Spinal cord (tissue), 10 donors: Measurements from ENCODE around the gene NRAP. TPM values are rescaled to one million over a fixed set of nuclear protein-coding genes. Genes with fewer than 3 reads are reported as not detected.

Experiments
- DNase-seq, 6 donors: peaks; one replicate each; pipeline versions ENCODE4 v3.0.0 to v3.0.0-alpha.2; 2013 to 2015; ENCODE audit warnings: low spot score in 6 of 6, low read depth in 4 of 6
- H3K27ac ChIP-seq: one replicate; pipeline ENCODE4 v1.5.1; 2013; ENCODE audit warnings: low read depth, low read length, control low read depth
- H3K27me3 ChIP-seq: one replicate; pipeline ENCODE4 v1.6.1; 2013; ENCODE audit warnings: low read length; ENCODE audit not compliant: control insufficient read depth, insufficient read depth
- H3K36me3 ChIP-seq: one replicate; pipeline ENCODE4 v1.6.1; 2013; ENCODE audit warnings: low read length; ENCODE audit not compliant: control insufficient read depth, insufficient read depth
- H3K4me1 ChIP-seq: one replicate; pipeline ENCODE4 v1.6.1; 2013; ENCODE audit warnings: low read length; ENCODE audit not compliant: control insufficient read depth, insufficient read depth
- H3K4me3 ChIP-seq: one replicate; pipeline ENCODE4 v1.5.1; 2013; ENCODE audit warnings: low read depth, low read length, control low read depth
- H3K9me3 ChIP-seq: one replicate; pipeline ENCODE4 v1.6.1; 2013; ENCODE audit warnings: low read length; ENCODE audit not compliant: control insufficient read depth, insufficient read depth
- WGBS: methylation state at CpG from one replicate; pipeline ENCODE4 v1.1.5; 2013; ENCODE audit warnings: missing lambda C conversion rate; ENCODE audit not compliant: insufficient coverage; 5-methylcytosine and 5-hydroxymethylcytosine counted together
- polyA plus RNA-seq, 2 donors: library from polyadenylated mRNA; unstranded; fragments of 120-200 nt; gene quantifications; one replicate each; pipeline ENCODE4 v1.2.1, GENCODE V29; 2013; ENCODE audit not compliant: insufficient read length in 2 of 2
- total RNA-seq, 2 donors: library from RNA; depleted of rRNA in 1 of 2; stranded (reverse); fragments of 120-200 nt in 1 of 2; fragments of >200 nt in 1 of 2; gene quantifications; one replicate each; pipeline versions ENCODE4 v1.2.3 to v1.2.4, GENCODE V29; 2013 to 2014
- donor health status: healthy.

NRAP gene
- total and polyA plus RNA-seq, 4 donors, result under 0.01 to 0.11 (median 0.09) TPM

- Histone ChIP-seq H3K27ac (no peak overlapping the region), H3K4me1 (no peaks in the 10 kb centered on the region), H3K27me3 (no peaks in the 10 kb centered on the region), H3K9me3 (no peaks in the 10 kb centered on the region), H3K4me3 (no peak overlapping the region), H3K36me3 (no peaks in the 10 kb centered on the region)
- no peak for DNase-seq
- whole genome bisulfite sequencing, result 76% methylated on average over 3 of the region's 5 CpGs
Observed at GRCh38 chr10:113626809-113627355, 37.0 kb downstream of the NRAP start.

GRCh38 chr10:113625461-113626186 is 38.2 kb downstream of the NRAP start:
- no peaks in the 10 kb centered on the region for H3K36me3 ChIP-seq

GRCh38 chr10:113622831-113623230 is 41.0 kb downstream of the NRAP start:
- 100% methylated on average over 1 of the region's 4 CpGs for WGBS
- Histone ChIP-seq H3K9me3 (no peaks in the 10 kb centered on the region), H3K27ac (no peak overlapping the region), H3K4me3 (no peak overlapping the region), H3K27me3 (no peaks in the 10 kb centered on the region), H3K4me1 (peaks cover 8% of the 10 kb centered on the region), H3K36me3 (no peaks in the 10 kb centered on the region)
- DNase-seq, result no peak

More at GRCh38 chr10:113625461-113626186, 38.2 kb downstream of the NRAP start:
- Histone ChIP-seq H3K27me3 (no peaks in the 10 kb centered on the region), H3K27ac (no peak overlapping the region), H3K9me3 (no peaks in the 10 kb centered on the region), H3K4me1 (peaks cover 4% of the 10 kb centered on the region), H3K4me3 (no peak overlapping the region)
- DNase-seq, result no peak
- 86% methylated on average over 7 of the region's 10 CpGs for WGBS

GRCh38 chr10:113621799-113622198 is 42.0 kb downstream of the NRAP start:
- peaks cover 12% of the 10 kb centered on the region for H3K4me1 ChIP-seq
- DNase-seq, result no peak
- no peaks in the 10 kb centered on the region for H3K9me3 ChIP-seq
- no peaks in the 10 kb centered on the region for H3K36me3 ChIP-seq
- H3K4me3 ChIP-seq, result no peak overlapping the region
- no peak overlapping the region for H3K27ac ChIP-seq
- 89% methylated on average over 7 of the region's 8 CpGs for WGBS
- peaks cover 6% of the 10 kb centered on the region for H3K27me3 ChIP-seq

GRCh38 chr10:113620936-113621335 is 42.9 kb downstream of the NRAP start:
- 53% methylated on average over 6 of the region's 9 CpGs for whole genome bisulfite sequencing
- no peaks in the 10 kb centered on the region for H3K36me3 ChIP-seq
- H3K4me1 ChIP-seq, result peaks cover 13% of the 10 kb centered on the region
- H3K9me3 ChIP-seq, result no peaks in the 10 kb centered on the region
- H3K27me3 ChIP-seq, result peaks cover 7% of the 10 kb centered on the region
- H3K4me3 ChIP-seq, result no peak overlapping the region
- no peak overlapping the region for H3K27ac ChIP-seq
- DNase-seq, result no peak

- peaks cover 13% of the 10 kb centered on the region for H3K4me1 ChIP-seq
- peak in 2 of 6 donors; percentile 38 to 68 for DNase-seq
- no peak overlapping the region for H3K4me3 ChIP-seq
- H3K27ac ChIP-seq, result no peak overlapping the region
- no peaks in the 10 kb centered on the region for H3K36me3 ChIP-seq
- H3K9me3 ChIP-seq, result no peaks in the 10 kb centered on the region
- H3K27me3 ChIP-seq, result peaks cover 7% of the 10 kb centered on the region
- WGBS, result 30% methylated on average over 2 of the region's 8 CpGs
Observed at GRCh38 chr10:113620511-113620910, 43.3 kb downstream of the NRAP start.

GRCh38 chr10:113619401-113619800 is 44.4 kb downstream of the NRAP start:
- no peaks in the 10 kb centered on the region for H3K9me3 ChIP-seq
- WGBS, result no CpG with 5 or more reads among the region's 1 CpG

GRCh38 chr10:113618338-113618737 is 45.5 kb downstream of the NRAP start:
- Histone ChIP-seq H3K27me3 (peaks cover 7% of the 10 kb centered on the region), H3K36me3 (no peaks in the 10 kb centered on the region), H3K9me3 (no peaks in the 10 kb centered on the region), H3K4me1 (peaks cover 23% of the 10 kb centered on the region), H3K4me3 (no peak overlapping the region), H3K27ac (no peak overlapping the region)
- DNase-seq, result no peak
- 93% methylated on average over 7 of the region's 7 CpGs for WGBS

More at GRCh38 chr10:113619401-113619800, 44.4 kb downstream of the NRAP start:
- H3K27ac ChIP-seq, result no peak overlapping the region
- H3K4me3 ChIP-seq, result no peak overlapping the region
- H3K36me3 ChIP-seq, result no peaks in the 10 kb centered on the region
- peaks cover 7% of the 10 kb centered on the region for H3K27me3 ChIP-seq
- peaks cover 15% of the 10 kb centered on the region for H3K4me1 ChIP-seq
- no peak for DNase-seq

GRCh38 chr10:113617086-113617485 is 46.8 kb downstream of the NRAP start:
- Histone ChIP-seq H3K9me3 (no peaks in the 10 kb centered on the region), H3K27ac (no peak overlapping the region), H3K4me1 (peaks cover 31% of the 10 kb centered on the region), H3K27me3 (peaks cover 7% of the 10 kb centered on the region), H3K4me3 (no peak overlapping the region), H3K36me3 (no peaks in the 10 kb centered on the region)
- DNase-seq, result no peak
- WGBS, result 0% methylated on average over 1 of the region's 7 CpGs
